K562 (cell line): ENCODE results near the gene NSUN6. TPM values are rescaled to one million over a fixed set of nuclear protein-coding genes. Genes with fewer than 3 reads are reported as not detected.
A peak's percentile ranks its signal among the peaks of the same experiment; 100 is the strongest.

Experiments used
- FOXJ2 ChIP-seq: fragments of 200-800 bp; sonication (Bioruptor generic); IDR thresholded peaks from 2 replicates; pipeline ENCODE4 v1.6.1; 2016; ENCODE audit warnings: missing genetic modification characterization, missing compliant biosample characterization
- IFI16 ChIP-seq: fragments of 250-450 bp; sonication (Bioruptor Pico); IDR thresholded peaks from 2 replicates; pipeline ENCODE4 v2.1.2; 2022; ENCODE audit warnings: mild to moderate bottlenecking, inconsistent platforms
- KLF10 ChIP-seq: fragments of 250-450 bp; sonication (Bioruptor Pico); IDR thresholded peaks from 2 replicates; pipeline ENCODE4 v1.6.1; 2021; ENCODE audit warnings: matching md5 sums
- NCOA2 ChIP-seq, 2 experiments: fragments of 450-650 bp; IDR thresholded peaks; 2 replicates each; pipeline ENCODE4 v1.6.1; 2018; ENCODE audit warnings: mild to moderate bottlenecking in 2 of 2, moderate library complexity in 1 of 2; ENCODE audit not compliant: partially characterized antibody in 2 of 2
- NFIX ChIP-seq: fragments of 250-450 bp; sonication (Bioruptor Pico); IDR thresholded peaks from 2 replicates; pipeline ENCODE4 v1.4.0; 2020; ENCODE audit warnings: low read depth, mild to moderate bottlenecking, moderate library complexity
- STAT5A ChIP-seq: IDR thresholded peaks from 2 replicates; pipeline ENCODE4 v1.6.1; 2012; ENCODE audit warnings: low read length, inconsistent platforms, borderline replicate concordance
- ZBTB8A ChIP-seq: fragments of 450-650 bp; IDR thresholded peaks from 2 replicates; pipeline ENCODE4 v1.6.1; 2018; ENCODE audit warnings: mild to moderate bottlenecking, moderate library complexity; ENCODE audit not compliant: partially characterized antibody
- ZFP1 ChIP-seq: fragments of 450-650 bp; formaldehyde crosslinking; IDR thresholded peaks from 2 replicates; pipeline ENCODE4 v1.4.0; 2020; ENCODE audit warnings: mild to moderate bottlenecking, mixed read lengths
- ZFX ChIP-seq: sonication (generic); formaldehyde crosslinking; IDR thresholded peaks from 2 replicates; pipeline ENCODE4 v1.8.0; 2022; ENCODE audit warnings: mild to moderate bottlenecking, missing genetic modification reagents, moderate library complexity
- ZNF408 ChIP-seq: fragments of 250-450 bp; sonication (Bioruptor Pico); IDR thresholded peaks from 2 replicates; pipeline ENCODE4 v1.4.0; 2020; ENCODE audit warnings: low read depth, mild to moderate bottlenecking, moderate library complexity
- ZNF583 ChIP-seq: fragments of 250-450 bp; sonication (Bioruptor Pico); IDR thresholded peaks from 2 replicates; pipeline ENCODE4 v1.4.0; 2020
- ZNF766 ChIP-seq: fragments of 200-800 bp; sonication (Bioruptor generic); conservative IDR thresholded peaks from 2 replicates; pipeline ENCODE4 v1.6.1; 2016; ENCODE audit warnings: missing genetic modification characterization, missing compliant biosample characterization
- polyA plus RNA-seq, 8 experiments: library from polyadenylated mRNA; depleted of rRNA in 4 of 8; stranded (reverse) in 5 of 8; unstranded in 3 of 8; fragments of >200 nt; fragmentation: Nextera tagmentation in 2 of 8; fragmentation: Illumina TruSeq in 1 of 8; extraction: Ambion mirVana in 2 of 8; extraction: Trizol in 1 of 8; gene quantifications; 2 replicates each; pipeline versions ENCODE4 v1.2.1 to v1.2.3, GENCODE V29; 2011 to 2014; ENCODE audit warnings: inconsistent platforms in 1 of 8, missing spikeins in 1 of 8
- total RNA-seq, 7 experiments: library from RNA; depleted of rRNA in 6 of 7; stranded (reverse); fragments of >200 nt in 6 of 7; fragmentation: Illumina TruSeq in 2 of 7; extraction: Trizol in 2 of 7; gene quantifications; 2 replicates each; pipeline versions ENCODE4 v1.2.1 to v1.2.3, GENCODE V29; 2011 to 2021; ENCODE audit warnings: low replicate concordance in 1 of 7
- TF ChIP-seq, protein P1 (sequence below): fragments of 250-450 bp; sonication (Bioruptor Pico); IDR thresholded peaks from 2 replicates; pipeline ENCODE4 v1.5.0; 2020; ENCODE audit warnings: mild to moderate bottlenecking, borderline replicate concordance
- TF ChIP-seq, protein P2 (sequence below), 2 experiments: fragments of 450-650 bp; IDR thresholded peaks; 2 replicates each; pipeline ENCODE4 v1.6.1; 2018; ENCODE audit warnings: mild to moderate bottlenecking in 2 of 2, low read depth in 1 of 2; ENCODE audit not compliant: partially characterized antibody in 2 of 2
- TF ChIP-seq, protein P3 (sequence below): IDR thresholded peaks from 2 replicates; pipeline ENCODE4 v1.6.1; 2016; ENCODE audit warnings: missing genetic modification characterization, missing compliant biosample characterization
- TF ChIP-seq, protein P4 (sequence below): sonication (generic); formaldehyde crosslinking; IDR thresholded peaks from 2 replicates; pipeline ENCODE4 v1.8.0; 2022; ENCODE audit warnings: mild to moderate bottlenecking, missing genetic modification reagents
- TF ChIP-seq, protein P5 (sequence below): sonication (generic); formaldehyde crosslinking; IDR thresholded peaks from 2 replicates; pipeline ENCODE4 v1.4.0; 2020; ENCODE audit warnings: mild to moderate bottlenecking, missing genetic modification reagents

Gene NSUN6
- total and polyA plus RNA-seq, 9 of the 15 experiments (the other 6 are each of a cell fraction or from before 2014, with no cell fraction given) = 12.5 to 33.1 (median 24.2) TPM

DNA sequence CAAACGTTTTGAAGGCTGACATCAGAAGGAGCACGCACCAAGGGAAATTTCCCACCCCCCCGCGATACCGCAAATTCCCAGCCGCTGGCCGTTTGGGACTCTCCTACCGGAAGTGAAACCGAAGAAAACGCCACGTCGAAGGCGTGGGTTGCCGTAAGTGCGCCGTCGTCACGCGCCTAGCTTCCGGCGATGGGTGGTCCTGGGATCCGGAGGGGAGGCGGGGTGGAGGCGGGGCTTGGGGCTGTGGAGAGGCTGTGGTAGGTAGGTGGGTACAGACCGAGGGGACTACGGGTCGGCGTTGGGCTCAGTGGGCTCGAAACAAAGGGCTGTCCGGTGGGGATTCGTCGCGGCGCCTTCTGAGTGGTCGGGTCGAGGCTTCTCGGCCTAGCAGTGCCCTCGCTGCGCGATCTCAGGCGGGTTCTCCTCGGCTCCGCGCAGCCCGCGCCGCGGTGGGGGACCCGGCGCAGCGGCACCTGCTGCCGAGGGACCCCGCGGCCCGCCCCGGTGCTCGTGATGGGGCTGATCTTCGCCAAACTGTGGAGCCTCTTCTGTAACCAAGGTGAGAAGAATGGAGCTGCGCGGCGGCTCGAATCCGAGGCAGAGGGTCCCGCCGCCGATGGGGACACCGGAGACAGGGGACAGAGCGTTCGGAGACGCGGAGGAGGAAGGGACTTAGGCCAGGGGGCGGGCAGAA lies 7.9 kb upstream of the NSUN6 start, which contains the start of gene ARL5B (continued):
- TF ChIP-seq, protein P1, sequence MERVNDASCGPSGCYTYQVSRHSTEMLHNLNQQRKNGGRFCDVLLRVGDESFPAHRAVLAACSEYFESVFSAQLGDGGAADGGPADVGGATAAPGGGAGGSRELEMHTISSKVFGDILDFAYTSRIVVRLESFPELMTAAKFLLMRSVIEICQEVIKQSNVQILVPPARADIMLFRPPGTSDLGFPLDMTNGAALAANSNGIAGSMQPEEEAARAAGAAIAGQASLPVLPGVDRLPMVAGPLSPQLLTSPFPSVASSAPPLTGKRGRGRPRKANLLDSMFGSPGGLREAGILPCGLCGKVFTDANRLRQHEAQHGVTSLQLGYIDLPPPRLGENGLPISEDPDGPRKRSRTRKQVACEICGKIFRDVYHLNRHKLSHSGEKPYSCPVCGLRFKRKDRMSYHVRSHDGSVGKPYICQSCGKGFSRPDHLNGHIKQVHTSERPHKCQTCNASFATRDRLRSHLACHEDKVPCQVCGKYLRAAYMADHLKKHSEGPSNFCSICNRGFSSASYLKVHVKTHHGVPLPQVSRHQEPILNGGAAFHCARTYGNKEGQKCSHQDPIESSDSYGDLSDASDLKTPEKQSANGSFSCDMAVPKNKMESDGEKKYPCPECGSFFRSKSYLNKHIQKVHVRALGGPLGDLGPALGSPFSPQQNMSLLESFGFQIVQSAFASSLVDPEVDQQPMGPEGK = no peak
- TF ChIP-seq ZNF583 (CRISPR knock-in tag) (no peak), ZNF408 (no peak), KLF10 (no peak), ZNF766 (CRISPR knock-in tag) (no peak), STAT5A (no peak), ZFP1 (CRISPR knock-in tag) (no peak), NCOA2 (IDR thresholded peaks at IDR 0.05; ENCODE audit: partially characterized antibody in 2 of 2) (no peak), IFI16 (no peak), NFIX (no peak), FOXJ2 (tag) (no peak), ZFX (CRISPR knock-in tag) (peak; percentile 80), ZBTB8A (no peak)
- TF ChIP-seq, protein P2, sequence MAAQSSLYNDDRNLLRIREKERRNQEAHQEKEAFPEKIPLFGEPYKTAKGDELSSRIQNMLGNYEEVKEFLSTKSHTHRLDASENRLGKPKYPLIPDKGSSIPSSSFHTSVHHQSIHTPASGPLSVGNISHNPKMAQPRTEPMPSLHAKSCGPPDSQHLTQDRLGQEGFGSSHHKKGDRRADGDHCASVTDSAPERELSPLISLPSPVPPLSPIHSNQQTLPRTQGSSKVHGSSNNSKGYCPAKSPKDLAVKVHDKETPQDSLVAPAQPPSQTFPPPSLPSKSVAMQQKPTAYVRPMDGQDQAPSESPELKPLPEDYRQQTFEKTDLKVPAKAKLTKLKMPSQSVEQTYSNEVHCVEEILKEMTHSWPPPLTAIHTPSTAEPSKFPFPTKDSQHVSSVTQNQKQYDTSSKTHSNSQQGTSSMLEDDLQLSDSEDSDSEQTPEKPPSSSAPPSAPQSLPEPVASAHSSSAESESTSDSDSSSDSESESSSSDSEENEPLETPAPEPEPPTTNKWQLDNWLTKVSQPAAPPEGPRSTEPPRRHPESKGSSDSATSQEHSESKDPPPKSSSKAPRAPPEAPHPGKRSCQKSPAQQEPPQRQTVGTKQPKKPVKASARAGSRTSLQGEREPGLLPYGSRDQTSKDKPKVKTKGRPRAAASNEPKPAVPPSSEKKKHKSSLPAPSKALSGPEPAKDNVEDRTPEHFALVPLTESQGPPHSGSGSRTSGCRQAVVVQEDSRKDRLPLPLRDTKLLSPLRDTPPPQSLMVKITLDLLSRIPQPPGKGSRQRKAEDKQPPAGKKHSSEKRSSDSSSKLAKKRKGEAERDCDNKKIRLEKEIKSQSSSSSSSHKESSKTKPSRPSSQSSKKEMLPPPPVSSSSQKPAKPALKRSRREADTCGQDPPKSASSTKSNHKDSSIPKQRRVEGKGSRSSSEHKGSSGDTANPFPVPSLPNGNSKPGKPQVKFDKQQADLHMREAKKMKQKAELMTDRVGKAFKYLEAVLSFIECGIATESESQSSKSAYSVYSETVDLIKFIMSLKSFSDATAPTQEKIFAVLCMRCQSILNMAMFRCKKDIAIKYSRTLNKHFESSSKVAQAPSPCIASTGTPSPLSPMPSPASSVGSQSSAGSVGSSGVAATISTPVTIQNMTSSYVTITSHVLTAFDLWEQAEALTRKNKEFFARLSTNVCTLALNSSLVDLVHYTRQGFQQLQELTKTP (IDR thresholded peaks at IDR 0.05; ENCODE audit: low read depth in 1 of 2, partially characterized antibody in 2 of 2) = no peak
- TF ChIP-seq, protein P3, sequence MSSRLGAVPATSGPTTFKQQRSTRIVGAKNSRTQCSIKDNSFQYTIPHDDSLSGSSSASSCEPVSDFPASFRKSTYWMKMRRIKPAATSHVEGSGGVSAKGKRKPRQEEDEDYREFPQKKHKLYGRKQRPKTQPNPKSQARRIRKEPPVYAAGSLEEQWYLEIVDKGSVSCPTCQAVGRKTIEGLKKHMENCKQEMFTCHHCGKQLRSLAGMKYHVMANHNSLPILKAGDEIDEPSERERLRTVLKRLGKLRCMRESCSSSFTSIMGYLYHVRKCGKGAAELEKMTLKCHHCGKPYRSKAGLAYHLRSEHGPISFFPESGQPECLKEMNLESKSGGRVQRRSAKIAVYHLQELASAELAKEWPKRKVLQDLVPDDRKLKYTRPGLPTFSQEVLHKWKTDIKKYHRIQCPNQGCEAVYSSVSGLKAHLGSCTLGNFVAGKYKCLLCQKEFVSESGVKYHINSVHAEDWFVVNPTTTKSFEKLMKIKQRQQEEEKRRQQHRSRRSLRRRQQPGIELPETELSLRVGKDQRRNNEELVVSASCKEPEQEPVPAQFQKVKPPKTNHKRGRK (tag) = no peak
- TF ChIP-seq, protein P4, sequence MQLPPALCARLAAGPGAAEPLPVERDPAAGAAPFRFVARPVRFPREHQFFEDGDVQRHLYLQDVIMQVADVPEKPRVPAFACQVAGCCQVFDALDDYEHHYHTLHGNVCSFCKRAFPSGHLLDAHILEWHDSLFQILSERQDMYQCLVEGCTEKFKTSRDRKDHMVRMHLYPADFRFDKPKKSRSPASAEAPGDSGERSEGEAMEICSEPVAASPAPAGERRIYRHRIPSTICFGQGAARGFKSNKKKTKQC = no peak
- TF ChIP-seq, protein P5, sequence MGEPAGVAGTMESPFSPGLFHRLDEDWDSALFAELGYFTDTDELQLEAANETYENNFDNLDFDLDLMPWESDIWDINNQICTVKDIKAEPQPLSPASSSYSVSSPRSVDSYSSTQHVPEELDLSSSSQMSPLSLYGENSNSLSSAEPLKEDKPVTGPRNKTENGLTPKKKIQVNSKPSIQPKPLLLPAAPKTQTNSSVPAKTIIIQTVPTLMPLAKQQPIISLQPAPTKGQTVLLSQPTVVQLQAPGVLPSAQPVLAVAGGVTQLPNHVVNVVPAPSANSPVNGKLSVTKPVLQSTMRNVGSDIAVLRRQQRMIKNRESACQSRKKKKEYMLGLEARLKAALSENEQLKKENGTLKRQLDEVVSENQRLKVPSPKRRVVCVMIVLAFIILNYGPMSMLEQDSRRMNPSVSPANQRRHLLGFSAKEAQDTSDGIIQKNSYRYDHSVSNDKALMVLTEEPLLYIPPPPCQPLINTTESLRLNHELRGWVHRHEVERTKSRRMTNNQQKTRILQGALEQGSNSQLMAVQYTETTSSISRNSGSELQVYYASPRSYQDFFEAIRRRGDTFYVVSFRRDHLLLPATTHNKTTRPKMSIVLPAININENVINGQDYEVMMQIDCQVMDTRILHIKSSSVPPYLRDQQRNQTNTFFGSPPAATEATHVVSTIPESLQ (CRISPR knock-in tag) = no peak
